Measurements from ENCODE around the gene TRPM7. TPM values are rescaled to one million over a fixed set of nuclear protein-coding genes. Genes with fewer than 3 reads are reported as not detected.
"Not testable (repeated sequence)": the region's sequence is repeated elsewhere in the genome, so short reads cannot be mapped to it uniquely, and the experiment has no call there.

TRPM7 gene
- total and polyA plus RNA-seq, 4 donors, result 6.3 to 81.1 (median 24.0) TPM

GRCh38 chr15:50622361-50622943, 64.1 kb downstream of the TRPM7 start:
- not testable (repeated sequence) for H3K9ac ChIP-seq (ENCODE audit: low read depth in 1 of 2, low read length in 2 of 2); H3K9me3 ChIP-seq (ENCODE audit: control insufficient read depth in 4 of 4, low read length in 3 of 4); H3K27ac ChIP-seq (ENCODE audit: low read depth in 1 of 2, low read length in 2 of 2); H3K27me3 ChIP-seq (ENCODE audit: control insufficient read depth in 4 of 4, insufficient read depth in 4 of 4, low read length in 3 of 4); H3K4me3 ChIP-seq (ENCODE audit: low read depth in 1 of 3, low read length in 3 of 3); DNase-seq (ENCODE audit: low spot score); H3K4me1 ChIP-seq (ENCODE audit: control insufficient read depth in 4 of 4, insufficient read depth in 4 of 4, low read length in 3 of 4)
- WGBS, result 90% methylated on average over 8 of the region's 8 CpGs
- TF ChIP-seq RAD21 (IDR thresholded peaks at IDR 0.05) (peak; percentile 14 to 15), CTCF (IDR thresholded peaks at IDR 0.05; ENCODE audit: low read depth, low read length, missing input control) (peak; percentile 17)
- peaks cover 5 to 63% (median 48%) of the 10 kb centered on the region in 4 donors for H3K36me3 ChIP-seq (ENCODE audit: control insufficient read depth in 4 of 4, insufficient read depth in 3 of 4, low read depth in 1 of 4, low read length in 3 of 4)

- H3K4me1 ChIP-seq (ENCODE audit: control insufficient read depth in 4 of 4, insufficient read depth in 4 of 4, low read length in 3 of 4); H3K9ac ChIP-seq (ENCODE audit: low read depth in 1 of 2, low read length in 2 of 2); H3K4me3 ChIP-seq (ENCODE audit: low read depth in 1 of 3, low read length in 3 of 3); H3K27ac ChIP-seq (ENCODE audit: low read depth in 1 of 2, low read length in 2 of 2); H3K9me3 ChIP-seq (ENCODE audit: control insufficient read depth in 4 of 4, low read length in 3 of 4); H3K27me3 ChIP-seq (ENCODE audit: control insufficient read depth in 4 of 4, insufficient read depth in 4 of 4, low read length in 3 of 4); DNase-seq (ENCODE audit: low spot score): not testable (repeated sequence)
- peaks cover 8 to 48% (median 35%) of the 10 kb centered on the region in 4 donors for H3K36me3 ChIP-seq (ENCODE audit: control insufficient read depth in 4 of 4, insufficient read depth in 3 of 4, low read depth in 1 of 4, low read length in 3 of 4)
- 82% methylated on average over 6 of the region's 6 CpGs for WGBS
Observed at GRCh38 chr15:50616960-50617359, 69.6 kb downstream of the TRPM7 start.

DNA sequence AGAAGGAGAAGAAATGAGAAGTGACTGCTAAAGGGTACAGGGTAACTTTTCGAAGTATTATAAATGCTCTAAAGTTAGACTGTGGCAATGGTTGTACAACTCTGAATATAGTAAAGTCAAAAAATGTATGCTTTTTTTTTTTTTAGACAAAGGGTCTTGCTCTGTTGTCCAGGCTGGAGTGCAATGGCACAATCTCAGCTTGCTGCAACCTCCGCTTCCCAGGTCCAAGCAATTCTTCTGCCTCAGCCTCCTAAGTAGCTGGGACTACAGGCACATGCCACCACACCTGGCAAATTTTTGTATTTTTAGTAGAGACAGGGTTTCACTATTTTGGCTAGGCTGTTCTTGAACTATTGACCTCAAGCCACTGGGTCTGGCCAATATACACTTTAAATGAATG, 70.0 kb downstream of the TRPM7 start:
- H3K9ac ChIP-seq (ENCODE audit: low read depth in 1 of 2, low read length in 2 of 2); DNase-seq (ENCODE audit: low spot score); H3K9me3 ChIP-seq (ENCODE audit: control insufficient read depth in 4 of 4, low read length in 3 of 4); H3K4me3 ChIP-seq (ENCODE audit: low read depth in 1 of 3, low read length in 3 of 3); H3K4me1 ChIP-seq (ENCODE audit: control insufficient read depth in 4 of 4, insufficient read depth in 4 of 4, low read length in 3 of 4); H3K27me3 ChIP-seq (ENCODE audit: control insufficient read depth in 4 of 4, insufficient read depth in 4 of 4, low read length in 3 of 4); H3K27ac ChIP-seq (ENCODE audit: low read depth in 1 of 2, low read length in 2 of 2): not testable (repeated sequence)
- H3K36me3 ChIP-seq (ENCODE audit: control insufficient read depth in 4 of 4, insufficient read depth in 3 of 4, low read depth in 1 of 4, low read length in 3 of 4), result peaks cover 10 to 50% (median 35%) of the 10 kb centered on the region in 4 donors
- 100% methylated on average over 2 of the region's 2 CpGs for WGBS

DNA sequence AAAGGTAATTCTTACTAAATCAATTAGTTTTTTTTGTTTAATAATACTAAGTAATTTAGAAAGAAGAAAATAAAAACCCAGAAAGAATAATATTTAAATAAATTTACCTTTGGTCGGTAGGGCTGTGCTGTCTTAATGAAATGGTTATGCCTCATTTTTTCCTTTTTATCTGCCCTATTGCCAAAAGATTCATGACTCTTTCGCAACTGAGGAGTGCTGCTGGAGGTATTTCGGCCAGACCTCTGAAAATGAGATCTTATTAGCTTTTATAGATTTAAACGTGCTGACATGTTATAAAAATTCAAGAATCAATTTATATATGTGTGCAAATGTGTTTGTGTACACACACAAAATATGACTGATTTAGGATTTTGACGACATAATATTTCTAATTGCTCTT, 73.0 kb downstream of the TRPM7 start:
- no peak overlapping the region for H3K27ac ChIP-seq (ENCODE audit: low read depth in 1 of 2, low read length in 2 of 2)
- H3K9me3 ChIP-seq (ENCODE audit: control insufficient read depth in 4 of 4, low read length in 3 of 4), result no peaks in the 10 kb centered on the region
- no peak for DNase-seq (ENCODE audit: low spot score)
- no peak overlapping the region for H3K9ac ChIP-seq (ENCODE audit: low read depth in 1 of 2, low read length in 2 of 2)
- no peak overlapping the region for H3K4me3 ChIP-seq (ENCODE audit: low read depth in 1 of 3, low read length in 3 of 3)
- H3K27me3 ChIP-seq (ENCODE audit: control insufficient read depth in 4 of 4, insufficient read depth in 4 of 4, low read length in 3 of 4), result no peaks in the 10 kb centered on the region
- WGBS, result 89% methylated on average over 5 of the region's 5 CpGs
- H3K36me3 ChIP-seq (ENCODE audit: control insufficient read depth in 4 of 4, insufficient read depth in 3 of 4, low read depth in 1 of 4, low read length in 3 of 4), result peaks cover 6 to 59% (median 41%) of the 10 kb centered on the region in 4 donors
- no peaks in the 10 kb centered on the region for H3K4me1 ChIP-seq (ENCODE audit: control insufficient read depth in 4 of 4, insufficient read depth in 4 of 4, low read length in 3 of 4)
- TF ChIP-seq REST (IDR thresholded peaks at IDR 0.05) (no peak), RAD21 (IDR thresholded peaks at IDR 0.05) (no peak), YY1 (IDR thresholded peaks at IDR 0.05) (no peak), NR2F2 (IDR thresholded peaks at IDR 0.05) (no peak), EGR1 (IDR thresholded peaks at IDR 0.05; ENCODE audit: low read depth in 2 of 2) (no peak), ZBTB33 (IDR thresholded peaks at IDR 0.05) (no peak), MAX (IDR thresholded peaks at IDR 0.05) (no peak), FOXA2 (IDR thresholded peaks at IDR 0.05) (no peak), RXRA (IDR thresholded peaks at IDR 0.05) (no peak), ATF3 (IDR thresholded peaks at IDR 0.05) (no peak), TAF1 (conservative IDR thresholded peaks at IDR 0.05) (no peak), HNF4G (IDR thresholded peaks at IDR 0.05) (no peak), GABPA (IDR thresholded peaks at IDR 0.05 in 1 of 2, conservative IDR thresholded peaks at IDR 0.05 in 1 of 2) (no peak)

Measured in liver (tissue), 9 donors.